Measurements from ENCODE around the gene GRM3.

The GRM3 gene

DNA sequence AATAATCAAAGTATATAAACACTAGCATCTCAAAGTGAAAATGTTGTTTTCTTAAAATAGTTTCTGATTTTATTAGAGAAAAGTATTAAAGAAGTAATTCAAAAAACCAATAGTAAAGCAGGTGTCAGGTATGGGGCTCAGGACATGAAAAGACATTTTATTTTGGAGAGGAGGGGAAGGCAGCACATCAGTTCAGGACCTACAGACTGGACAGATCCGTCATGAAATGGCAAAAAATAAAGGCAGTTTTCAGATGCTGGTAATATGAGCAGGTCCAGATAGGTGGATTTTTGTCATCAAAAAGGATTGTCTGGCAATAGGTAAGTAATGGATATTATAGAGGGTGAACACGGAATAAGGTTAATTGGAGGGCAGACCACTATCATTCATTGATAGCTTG, 49.0 kb downstream of the GRM3 start:
- DNase-seq (ENCODE audit: low read depth, low spot score), result no peak

DNA sequence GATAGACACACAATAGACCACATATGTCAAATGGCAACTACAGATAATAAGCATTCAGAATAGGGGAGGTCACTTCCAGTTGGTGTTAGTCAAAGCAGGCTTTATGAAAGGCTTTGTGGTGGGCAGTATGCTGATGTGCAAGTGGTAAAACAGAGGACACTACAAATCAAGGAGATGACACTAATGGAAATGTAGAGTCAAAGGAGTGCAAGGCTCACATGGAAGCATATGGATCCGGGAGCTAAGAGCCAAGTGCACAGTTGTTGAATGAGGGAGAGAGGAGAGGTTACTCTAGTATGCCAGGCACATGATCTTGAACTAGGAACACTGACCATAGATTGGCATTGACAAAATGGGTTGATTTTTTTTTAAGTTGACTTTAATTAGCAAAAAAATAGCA, 62.7 kb downstream of the GRM3 start:
- DNase-seq (ENCODE audit: low read depth, low spot score), result no peak

GRCh38 chr7:86708031-86708680, 64.4 kb downstream of the GRM3 start:
- DNase-seq (ENCODE audit: low read depth, low spot score), result no peak

GRCh38 chr7:86720306-86720705, 76.6 kb downstream of the GRM3 start:
- no peak for DNase-seq (ENCODE audit: low read depth, low spot score)

- no peak for DNase-seq (ENCODE audit: low read depth, low spot score)
These were observed 90.1 kb downstream of the GRM3 start for GRCh38 chr7:86733783-86734182.

DNA sequence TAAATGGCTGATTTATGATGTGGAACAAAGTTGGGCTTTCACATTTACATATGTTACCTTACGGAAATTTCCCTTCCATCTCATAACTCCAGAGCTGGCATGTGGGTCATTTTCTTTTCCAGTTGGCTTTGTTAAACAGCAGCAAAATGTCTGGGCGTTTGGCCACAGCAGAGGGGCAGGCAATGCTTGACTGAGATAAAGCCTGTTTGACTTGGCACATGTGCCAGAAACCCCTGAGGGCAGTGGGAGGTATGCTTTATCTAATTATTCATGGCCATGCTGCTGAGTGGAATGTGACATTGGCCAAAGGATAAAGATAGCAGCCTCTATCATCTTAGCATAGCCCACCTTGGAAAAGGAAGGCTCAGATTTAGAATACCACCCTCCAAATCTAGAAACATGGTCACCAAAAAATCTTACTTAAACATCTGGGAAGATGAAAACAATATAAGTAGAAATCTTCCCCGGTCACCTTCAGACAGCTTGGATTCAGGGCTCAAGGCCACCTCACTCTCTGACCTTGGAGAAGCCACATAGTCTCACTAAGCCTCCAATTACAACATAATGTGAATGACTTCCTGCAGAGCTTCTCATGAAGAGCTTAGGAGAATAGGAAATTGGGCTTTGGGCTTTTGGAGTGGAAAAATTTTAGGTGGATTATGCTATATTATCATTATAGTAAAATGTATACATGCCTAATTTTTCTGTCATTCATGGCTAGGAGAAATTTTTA, 101.5 kb downstream of the GRM3 start:
- DNase-seq (ENCODE audit: low read depth, low spot score), result no peak

DNA sequence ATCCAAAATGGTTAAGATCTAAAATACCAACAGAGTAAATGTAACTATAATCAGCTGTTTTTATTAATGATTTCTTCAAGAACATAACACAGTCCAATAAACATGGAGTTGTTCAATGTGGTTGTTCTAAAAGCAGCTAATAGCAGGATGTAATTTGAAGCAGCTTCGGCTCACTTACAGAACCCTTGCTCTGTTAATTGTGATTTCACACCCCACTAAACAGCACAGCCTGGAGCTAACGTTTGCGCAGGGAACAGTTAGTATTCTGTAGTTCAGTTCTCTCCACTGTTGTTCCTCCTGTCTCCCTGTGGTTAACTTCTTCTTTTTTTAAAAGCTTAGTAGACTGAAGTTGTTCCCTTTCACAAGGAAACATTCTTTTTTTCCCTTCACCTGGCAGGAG, 104.0 kb downstream of the GRM3 start:
- no peak for DNase-seq (ENCODE audit: low read depth, low spot score)

GRCh38 chr7:86748201-86748600, 104.5 kb downstream of the GRM3 start:
- DNase-seq (ENCODE audit: low read depth, low spot score), result no peak

DNA sequence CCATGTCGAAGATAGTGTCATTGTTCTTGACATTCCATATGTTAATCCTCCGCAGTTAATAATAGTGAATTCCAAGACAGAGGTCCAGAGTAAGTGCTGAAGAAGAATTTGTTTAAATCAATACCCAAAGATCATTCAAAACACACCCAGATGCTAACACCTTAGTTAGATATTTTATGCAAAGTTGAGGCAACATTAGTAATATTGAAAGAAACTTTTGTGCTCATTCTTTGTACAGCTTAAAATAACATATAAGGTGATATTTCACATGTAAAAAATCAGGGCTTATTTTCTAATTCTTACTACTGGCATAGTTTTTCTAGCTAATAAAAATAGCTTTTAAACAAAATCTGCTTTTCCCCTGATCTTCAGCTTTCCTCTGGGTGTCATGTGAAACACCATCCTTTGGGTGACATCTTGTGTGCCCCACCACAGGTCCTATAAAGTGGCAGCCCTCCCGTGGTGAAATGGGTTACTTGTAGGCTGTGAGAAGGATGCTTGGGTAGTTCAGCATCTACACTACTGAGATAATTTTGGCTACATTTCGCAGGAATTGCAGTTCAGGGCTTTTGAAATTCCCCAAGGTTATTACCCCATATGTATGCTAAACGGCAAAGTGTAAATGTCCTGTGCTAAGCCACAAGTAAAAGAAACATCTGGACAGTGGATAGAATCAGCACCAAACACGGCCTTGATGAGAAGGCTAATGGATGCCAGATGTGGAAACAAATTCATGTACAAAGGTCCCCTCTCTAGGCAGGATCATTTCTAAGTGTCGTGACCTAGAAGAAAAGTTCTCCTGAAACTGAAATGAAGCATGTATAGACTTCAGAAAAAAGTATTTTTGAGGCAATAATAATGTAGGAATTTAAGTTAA, 105.4 kb downstream of the GRM3 start:
- no peak for DNase-seq (ENCODE audit: low read depth, low spot score)

GRCh38 chr7:86749741-86750665, 106.3 kb downstream of the GRM3 start:
- DNase-seq (ENCODE audit: low read depth, low spot score), result no peak

- no peak for DNase-seq (ENCODE audit: low read depth, low spot score)
These were observed 116.5 kb downstream of the GRM3 start for GRCh38 chr7:86760236-86760635.

DNA sequence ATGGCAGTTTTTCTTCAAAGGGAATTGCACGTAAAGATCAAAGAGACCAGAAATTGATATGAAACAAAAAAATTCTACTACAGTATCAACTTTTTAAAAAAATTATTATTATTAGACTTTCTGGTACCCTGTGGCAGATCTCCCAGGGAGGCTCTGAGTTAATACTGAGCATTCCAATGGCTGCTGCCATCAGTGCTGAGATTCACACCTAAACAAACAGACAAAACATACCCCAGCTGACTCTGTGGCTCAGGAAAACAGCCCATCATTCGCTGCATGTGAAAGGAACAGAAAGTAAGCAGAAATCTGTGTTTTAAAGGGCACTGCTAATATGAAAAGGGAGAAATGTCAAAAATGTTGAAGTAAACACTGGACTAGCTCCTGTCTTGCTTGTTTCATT, 118.4 kb downstream of the GRM3 start:
- DNase-seq (ENCODE audit: low read depth, low spot score), result no peak

DNA sequence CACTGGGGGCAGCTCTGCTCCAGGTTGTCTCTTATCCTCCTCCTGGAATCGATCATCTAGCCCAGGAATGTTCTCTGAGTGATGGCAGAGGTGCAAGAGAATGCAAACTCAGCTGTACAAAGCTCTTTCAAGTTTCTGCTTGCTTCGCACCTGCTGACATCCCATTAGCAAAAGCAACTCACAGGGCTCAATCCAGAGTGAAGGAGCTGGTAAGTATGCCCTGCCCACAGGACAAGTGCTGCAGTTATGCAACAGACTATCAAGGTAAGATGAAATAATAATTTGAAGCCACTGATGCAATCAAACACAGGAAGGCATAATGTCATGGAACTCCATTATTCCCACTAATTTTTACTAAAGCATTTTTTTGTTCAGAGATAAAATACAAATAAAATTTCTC, 122.2 kb downstream of the GRM3 start:
- DNase-seq (ENCODE audit: low read depth, low spot score), result no peak

DNA sequence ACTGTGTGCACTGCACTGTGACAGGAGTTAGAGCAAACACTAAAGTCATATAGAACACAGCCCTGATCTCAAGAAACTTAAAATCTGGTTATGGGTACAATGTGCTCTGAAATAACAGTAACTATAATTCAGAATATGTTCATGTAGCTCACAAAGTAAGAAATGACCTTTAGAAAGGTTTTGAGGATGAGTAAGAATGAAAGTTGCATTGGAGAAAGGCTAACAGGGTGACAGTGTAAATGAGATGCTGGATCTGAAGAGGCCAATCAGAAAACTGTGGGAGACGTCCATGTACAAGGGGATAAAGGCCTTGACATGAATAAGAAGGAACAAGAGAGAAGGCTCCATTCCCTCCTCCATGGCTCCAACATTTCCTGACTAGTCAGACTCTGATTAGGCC, 124.7 kb downstream of the GRM3 start:
- DNase-seq (ENCODE audit: low read depth, low spot score), result no peak

DNA sequence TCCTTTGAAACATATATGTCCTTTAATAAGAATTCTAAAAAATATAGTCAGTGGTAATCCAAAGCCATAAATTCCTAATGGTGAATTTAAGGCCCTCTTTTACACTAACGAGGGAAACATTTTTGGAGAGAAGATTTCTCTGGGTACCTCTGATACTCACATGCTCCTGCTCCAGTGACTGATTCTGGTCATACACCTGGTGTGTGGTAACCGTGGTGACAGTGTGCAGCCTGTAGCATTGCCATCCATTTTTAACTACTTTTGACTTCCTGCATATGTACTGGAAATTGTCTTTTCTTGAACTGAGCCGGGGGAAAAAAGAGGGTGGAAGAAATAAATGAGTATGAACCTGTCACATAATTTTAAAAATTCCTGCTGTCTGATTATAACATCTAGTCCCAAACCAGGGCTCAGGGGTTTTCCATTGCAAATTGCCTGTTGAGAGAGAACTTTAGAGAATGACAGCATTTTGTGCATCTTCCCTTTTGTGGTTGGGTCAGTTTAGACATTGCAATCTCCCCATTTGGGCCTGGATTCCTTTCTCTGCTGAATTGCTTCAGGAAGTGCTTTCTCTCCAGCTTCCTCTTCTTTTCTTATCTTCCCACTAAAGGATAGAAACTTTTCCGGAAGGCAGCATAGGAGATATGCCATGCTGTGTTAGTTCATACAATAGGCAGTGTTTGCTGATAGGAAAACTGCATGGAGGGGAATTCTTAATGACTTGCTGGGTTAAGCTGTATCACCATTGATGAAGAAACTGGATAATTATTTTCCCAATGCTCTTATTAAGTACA, 125.5 kb downstream of the GRM3 start:
- DNase-seq (ENCODE audit: low read depth, low spot score), result no peak

DNA sequence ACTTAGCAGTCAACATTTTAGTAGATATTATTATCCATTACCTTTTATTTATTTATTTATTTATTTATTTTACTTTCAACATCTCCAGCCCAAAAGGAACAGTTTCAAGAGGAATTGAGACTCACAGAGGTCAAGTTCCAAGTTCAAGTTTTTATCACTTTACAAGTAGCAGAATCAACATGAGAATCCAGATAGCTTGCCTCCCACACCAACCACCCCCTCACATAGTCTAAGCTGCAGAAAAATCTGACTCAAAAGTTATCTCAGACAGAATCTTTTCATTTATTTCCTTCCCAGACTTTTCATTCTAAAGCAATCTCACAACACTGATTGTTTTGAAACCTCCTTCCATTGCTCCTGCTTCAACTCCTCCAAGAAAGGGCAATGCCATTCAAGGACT, 129.6 kb downstream of the GRM3 start:
- no peak for DNase-seq (ENCODE audit: low read depth, low spot score)

DNA sequence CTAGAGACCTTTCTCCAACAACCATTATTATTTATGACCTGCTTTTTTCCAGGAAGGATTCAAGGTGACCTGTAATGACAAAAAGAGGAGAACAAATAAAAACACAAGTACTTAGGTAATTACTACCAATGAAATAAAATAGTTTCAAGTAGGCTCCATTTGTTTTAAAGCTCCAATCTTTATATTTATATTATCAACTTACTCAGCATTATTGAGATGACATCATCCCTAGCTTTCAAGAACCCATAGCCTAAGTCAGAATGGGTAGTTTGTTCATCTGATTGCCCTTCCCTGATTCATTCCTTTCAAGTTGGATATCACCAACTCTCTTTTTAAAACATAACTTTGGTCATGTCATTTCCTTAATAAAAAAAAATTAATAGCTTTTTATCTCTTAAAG, 131.5 kb downstream of the GRM3 start:
- no peak for DNase-seq (ENCODE audit: low read depth, low spot score)

DNA sequence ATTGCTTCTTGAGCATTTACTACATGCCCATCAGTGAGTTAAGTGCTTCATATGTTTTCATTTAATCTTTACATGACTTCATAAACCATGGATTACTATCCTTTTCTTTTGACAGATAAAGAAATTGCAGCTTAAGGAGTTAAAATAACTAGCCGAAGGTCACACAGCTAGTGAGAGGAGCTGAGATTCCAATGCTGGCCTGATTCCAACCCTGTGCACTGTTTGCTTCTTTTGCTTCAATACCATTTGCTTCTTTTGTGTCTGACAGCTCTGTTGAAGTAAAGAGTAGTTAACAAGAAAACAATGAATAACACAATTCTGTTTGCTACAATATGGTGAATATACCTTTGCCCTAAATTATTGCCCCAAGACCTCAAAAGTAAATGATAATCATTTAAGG, 132.4 kb downstream of the GRM3 start:
- no peak for DNase-seq (ENCODE audit: low read depth, low spot score)

- no peak for DNase-seq (ENCODE audit: low read depth, low spot score)
These were observed 134.6 kb downstream of the GRM3 start for GRCh38 chr7:86778271-86778670.

DNA sequence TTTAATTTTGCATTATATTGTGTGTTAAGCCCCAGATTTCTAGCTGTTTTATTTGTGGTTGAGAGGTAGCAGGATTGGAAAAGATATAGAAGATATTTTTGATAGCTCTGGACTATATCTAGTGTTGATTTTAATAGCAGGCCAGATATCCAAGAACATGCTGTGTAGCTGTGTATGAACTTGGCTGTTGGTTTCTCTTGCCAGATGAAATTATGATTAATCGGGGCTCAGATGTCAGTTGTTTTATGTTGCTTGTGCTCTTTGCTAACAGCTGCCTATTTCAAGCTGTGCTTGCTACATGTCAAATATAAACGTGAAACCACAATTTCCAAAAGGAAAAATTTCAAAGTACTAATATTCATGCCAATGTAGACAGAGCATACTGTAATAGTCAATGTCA, 141.1 kb downstream of the GRM3 start:
- DNase-seq (ENCODE audit: low read depth, low spot score), result no peak

GRCh38 chr7:86785641-86786040, 141.9 kb downstream of the GRM3 start:
- no peak for DNase-seq (ENCODE audit: low read depth, low spot score)

Data from activated naive CD8-positive, alpha-beta T cell treated with anti-CD3 and anti-CD28 coated beads, Interleukin-2, amount 50 U/mL, for 16 hours (primary cell).